Measurements from ENCODE around the gene DNAH12. TPM values are rescaled to one million over a fixed set of nuclear protein-coding genes. Genes with fewer than 3 reads are reported as not detected.

DNAH12 gene
- polyA plus RNA-seq, 1 of the 3 experiments (the other 2 are of a cell fraction) = 0.03 TPM

GRCh38 chr3:57383838-57384237, 160.3 kb downstream of the DNAH12 start:
- Histone ChIP-seq H3K4me2 (no peak overlapping the region), H3K27me3 (ENCODE audit: insufficient read depth) (no peaks in the 10 kb centered on the region), H4K20me1 (ENCODE audit: insufficient read depth) (no peaks in the 10 kb centered on the region), H3K79me2 (ENCODE audit: insufficient read depth) (no peaks in the 10 kb centered on the region), H3K9me3 (no peaks in the 10 kb centered on the region), H3K27ac (ENCODE audit: low read depth in 2 of 2, low read length in 1 of 2) (no peak overlapping the region), H2AFZ (ENCODE audit: low read depth) (no peak overlapping the region), H3F3A (replicated peaks; ENCODE audit: insufficient read depth) (no peaks in the 10 kb centered on the region), H3K4me1 (ENCODE audit: control insufficient read depth in 1 of 2, insufficient read depth in 2 of 2, low read depth in 1 of 2, low read length in 1 of 2) (no peaks in the 10 kb centered on the region), H3K36me3 (replicated peaks in 1 of 2; ENCODE audit: control insufficient read depth in 1 of 2, insufficient read depth in 2 of 2, low read length in 1 of 2) (no peaks in the 10 kb centered on the region), H3K9me2 (no peaks in the 10 kb centered on the region), H3K9ac (no peak overlapping the region), H3K4me3 (ENCODE audit: low read depth in 2 of 2, low read length in 1 of 2) (no peak overlapping the region)
- ChIA-PET CTCF (no interaction called here), POLR2A (no interaction called here)
- WGBS (ENCODE audit: low lambda C conversion rate) = 83% methylated on average over 2 of the region's 2 CpGs
- TF ChIP-seq GABPA (IDR thresholded peaks at IDR 0.05; ENCODE audit: low read depth) (no peak), NFIC (IDR thresholded peaks at IDR 0.05; ENCODE audit: borderline replicate concordance) (no peak), NRF1 (IDR thresholded peaks at IDR 0.05; ENCODE audit: low read depth, low read length) (no peak), ELF1 (IDR thresholded peaks at IDR 0.05) (no peak), IRF3 (IDR thresholded peaks at IDR 0.05; ENCODE audit: low read depth, low read length) (no peak), TEAD4 (IDR thresholded peaks at IDR 0.05; ENCODE audit: borderline replicate concordance, insufficient read depth) (no peak), USF2 (IDR thresholded peaks at IDR 0.05; ENCODE audit: borderline replicate concordance, low read depth, low read length) (no peak), RAD21 (IDR thresholded peaks at IDR 0.05; ENCODE audit: low read length) (no peak), JUND (IDR thresholded peaks at IDR 0.05) (no peak)
- no peak for DNase-seq

- ChIA-PET POLR2A (no interaction called here), CTCF (no interaction called here)
- TF ChIP-seq FOXJ3 (CRISPR knock-in tag; IDR thresholded peaks at IDR 0.05) (no peak), TCF12 (IDR thresholded peaks at IDR 0.05) (no peak), MXI1 (IDR thresholded peaks at IDR 0.05; ENCODE audit: low read depth, low read length) (no peak), NFIC (IDR thresholded peaks at IDR 0.05; ENCODE audit: borderline replicate concordance) (no peak), PBX3 (IDR thresholded peaks at IDR 0.05) (no peak), MAX (IDR thresholded peaks at IDR 0.05; ENCODE audit: low read depth) (no peak)
- no peaks in the 10 kb centered on the region for H3K36me3 ChIP-seq (replicated peaks in 1 of 2; ENCODE audit: control insufficient read depth in 1 of 2, insufficient read depth in 2 of 2, low read length in 1 of 2)
- H3K4me3 ChIP-seq (ENCODE audit: low read depth in 2 of 2, low read length in 1 of 2) = no peak overlapping the region
- H3K4me2 ChIP-seq = no peak overlapping the region
- H3F3A ChIP-seq (replicated peaks; ENCODE audit: insufficient read depth) = no peaks in the 10 kb centered on the region
- no peaks in the 10 kb centered on the region for H3K4me1 ChIP-seq (ENCODE audit: control insufficient read depth in 1 of 2, insufficient read depth in 2 of 2, low read depth in 1 of 2, low read length in 1 of 2)
- no peak overlapping the region for H3K9ac ChIP-seq
- WGBS (ENCODE audit: low lambda C conversion rate) = 78% methylated on average over 2 of the region's 2 CpGs
- no peaks in the 10 kb centered on the region for H3K9me2 ChIP-seq
- DNase-seq = no peak
- H4K20me1 ChIP-seq (ENCODE audit: insufficient read depth) = no peaks in the 10 kb centered on the region
- H3K27me3 ChIP-seq (ENCODE audit: insufficient read depth) = no peaks in the 10 kb centered on the region
- no peak overlapping the region for H3K27ac ChIP-seq (ENCODE audit: low read depth in 2 of 2, low read length in 1 of 2)
- no peaks in the 10 kb centered on the region for H3K9me3 ChIP-seq
- no peaks in the 10 kb centered on the region for H3K79me2 ChIP-seq (ENCODE audit: insufficient read depth)
- no peak overlapping the region for H2AFZ ChIP-seq (ENCODE audit: low read depth)
These were observed 160.7 kb downstream of the DNAH12 start for GRCh38 chr3:57383406-57383805.
